Upper lobe of left lung (tissue), 6 donors: Measurements from ENCODE around the gene KRTAP5-4. TPM values are rescaled to one million over a fixed set of nuclear protein-coding genes. Genes with fewer than 3 reads are reported as not detected.
"Not testable (repeated sequence)": the region's sequence is repeated elsewhere in the genome, so short reads cannot be mapped to it uniquely, and the experiment has no call there.

ENCODE experiments used
- ATAC-seq, 2 donors: fragments of 200-7000 bp; cut with Tn5 transposase; one replicate each; pipeline ENCODE4 v1.9.1; 2022; ENCODE audit warnings: mild to moderate bottlenecking in 2 of 2, moderate library complexity in 2 of 2; ENCODE audit not compliant: low FRiP score in 2 of 2
- DNase-seq, 2 donors: peaks; one replicate each; pipeline ENCODE4 v3.0.0-alpha.2; 2019 to 2020
- H3K27ac ChIP-seq, 4 donors: fragments of 200-600 bp; sonication (generic); one replicate each; pipeline ENCODE4 v1.5.1; 2016 to 2019
- H3K27me3 ChIP-seq, 4 donors: fragments of 200-600 bp; sonication (generic); one replicate each; pipeline ENCODE4 v1.5.1; 2017 to 2019
- H3K36me3 ChIP-seq, 4 donors: fragments of 200-600 bp; sonication (generic); one replicate each; pipeline ENCODE4 v1.5.1; 2016 to 2019
- H3K4me1 ChIP-seq, 4 donors: fragments of 200-600 bp; sonication (generic); one replicate each; pipeline ENCODE4 v1.5.1; 2018 to 2019
- H3K4me3 ChIP-seq, 4 donors: fragments of 200-600 bp; sonication (generic); one replicate each; pipeline ENCODE4 v1.5.1; 2017 to 2019; ENCODE audit warnings: mild to moderate bottlenecking in 2 of 4, moderate library complexity in 1 of 4
- H3K9me3 ChIP-seq, 4 donors: fragments of 200-600 bp; sonication (generic); one replicate each; pipeline ENCODE4 v1.5.1; 2018 to 2019
- CTCF ChIP-seq, 6 experiments: fragments of 450-650 bp in 4 of 6; fragments of 200-600 bp in 2 of 6; sonication (generic) in 2 of 6; IDR thresholded peaks; one replicate each; pipeline ENCODE4 v1.5.1; 2016 to 2019; ENCODE audit warnings: antibody characterized with exemption in 6 of 6
- EP300 ChIP-seq, 4 donors: sonication (generic); formaldehyde crosslinking; IDR thresholded peaks; one replicate each; pipeline ENCODE4 v1.5.1; 2017; ENCODE audit warnings: antibody characterized with exemption in 4 of 4, control low read depth in 2 of 4
- POLR2A ChIP-seq, 4 donors: fragments of 450-650 bp; IDR thresholded peaks; one replicate each; pipeline ENCODE4 v1.5.1; 2016 to 2017; ENCODE audit warnings: antibody characterized with exemption in 4 of 4, mild to moderate bottlenecking in 2 of 4
- POLR2AphosphoS5 ChIP-seq, 2 donors: sonication (generic); formaldehyde crosslinking; IDR thresholded peaks; one replicate each; pipeline ENCODE4 v1.5.1; 2017; ENCODE audit warnings: antibody characterized with exemption in 2 of 2
- WGBS, 2 donors: methylation state at CpG; one replicate each; pipeline ENCODE4 v1.1.5; 2017 to 2018; 5-methylcytosine and 5-hydroxymethylcytosine counted together
- total RNA-seq, 6 donors: library from RNA; depleted of rRNA in 4 of 6; stranded (reverse); fragments of >200 nt in 4 of 6; gene quantifications; one replicate each; pipeline versions ENCODE4 v1.1.0 to v1.2.1, GENCODE V29; 2016 to 2021
- donor health status: DM: no; HTN: no; CAD: no; lungs with moderate emphysema.
- donor health status: DM: no; HTN: yes; CAD: no; lungs with severe emphysema.

KRTAP5-4 gene
- total RNA-seq, 6 donors from 2014 or later: not detected

GRCh38 chr11:1589191-1589963, 32.6 kb downstream of the KRTAP5-4 start:
- Histone ChIP-seq H3K4me1 (peaks cover 3 to 12% (median 9%) of the 10 kb centered on the region in 4 donors), H3K27ac (peak overlapping the region in 1 of 4 donors; percentile 64)
- peak; percentile 51 to 76 for ATAC-seq
- H3K36me3 ChIP-seq, H3K9me3 ChIP-seq, DNase-seq, H3K4me3 ChIP-seq, H3K27me3 ChIP-seq: not testable (repeated sequence)
- TF ChIP-seq EP300 (IDR thresholded peaks at IDR 0.05) (peak in 2 of 4 donors; percentile 13 to 36), POLR2AphosphoS5 (IDR thresholded peaks at IDR 0.05) (peak; percentile 37 to 71)
- WGBS, 2 donors: 19 to 34% methylated on average over 7 to 8 of the region's 10 CpGs

- DNase-seq: no peak
- 82 to 84% methylated on average over 2 of the region's 2 CpGs for WGBS, 2 donors
- H3K27ac ChIP-seq: no peak overlapping the region
- no peak for TF ChIP-seq EP300 (IDR thresholded peaks at IDR 0.05)
- TF ChIP-seq POLR2A (IDR thresholded peaks at IDR 0.05): no peak
- no peak for TF ChIP-seq POLR2AphosphoS5 (IDR thresholded peaks at IDR 0.05)
- TF ChIP-seq CTCF (IDR thresholded peaks at IDR 0.05): no peak
- no peaks in the 10 kb centered on the region for H3K36me3 ChIP-seq
- peaks cover 3 to 12% (median 9%) of the 10 kb centered on the region in 4 donors for H3K4me1 ChIP-seq
- H3K9me3 ChIP-seq: no peaks in the 10 kb centered on the region
- no peaks in the 10 kb centered on the region for H3K27me3 ChIP-seq
- ATAC-seq: no peak
- no peak overlapping the region for H3K4me3 ChIP-seq
Observed at GRCh38 chr11:1586699-1587098, 35.2 kb downstream of the KRTAP5-4 start.

- H3K4me1 ChIP-seq: peaks cover 3 to 11% (median 8%) of the 10 kb centered on the region in 4 donors
- 54 to 67% methylated on average over 5 to 6 of the region's 9 CpGs for WGBS, 2 donors
- not testable (repeated sequence) for H3K27ac ChIP-seq, H3K36me3 ChIP-seq, H3K4me3 ChIP-seq, H3K9me3 ChIP-seq, H3K27me3 ChIP-seq, ATAC-seq
- peak in 1 of 2 donors; percentile 47 for DNase-seq
Observed at GRCh38 chr11:1584661-1585370, 37.1 kb downstream of the KRTAP5-4 start, which contains the start of gene KRTAP5-1. Gene KRTAP5-1, minus strand, starts transcription at chr11:1585283. Its CDS starts 34 bp downstream, at chr11:1585249.

GRCh38 chr11:1582909-1583308, 39.0 kb downstream of the KRTAP5-4 start:
- not testable (repeated sequence) for DNase-seq, H3K4me1 ChIP-seq, H3K9me3 ChIP-seq, H3K27ac ChIP-seq, H3K27me3 ChIP-seq, ATAC-seq, H3K36me3 ChIP-seq, H3K4me3 ChIP-seq
- 65 to 70% methylated on average over 2 of the region's 2 CpGs for WGBS, 2 donors

- no peaks in the 10 kb centered on the region for H3K36me3 ChIP-seq
- no peaks in the 10 kb centered on the region for H3K4me1 ChIP-seq
- ATAC-seq (peak in 1 of 2 donors; percentile 19), DNase-seq (no peak)
- TF ChIP-seq EP300 (IDR thresholded peaks at IDR 0.05) (no peak), POLR2AphosphoS5 (IDR thresholded peaks at IDR 0.05) (no peak), CTCF (IDR thresholded peaks at IDR 0.05) (no peak), POLR2A (IDR thresholded peaks at IDR 0.05) (no peak)
- H3K27me3 ChIP-seq: no peaks in the 10 kb centered on the region
- WGBS, 2 donors: 80 to 85% methylated on average over 5 to 9 of the region's 9 CpGs
- H3K27ac ChIP-seq: no peak overlapping the region
- peaks cover 0 to 8% (median 6%) of the 10 kb centered on the region in 4 donors for H3K9me3 ChIP-seq
- no peak overlapping the region for H3K4me3 ChIP-seq
Observed at GRCh38 chr11:1581976-1582375, 40.0 kb downstream of the KRTAP5-4 start.

GRCh38 chr11:1576825-1577224, 45.1 kb downstream of the KRTAP5-4 start:
- WGBS, 2 donors: 79 to 80% methylated on average over 6 of the region's 6 CpGs
- H3K4me3 ChIP-seq: no peak overlapping the region
- H3K36me3 ChIP-seq: no peaks in the 10 kb centered on the region
- H3K9me3 ChIP-seq: peaks cover 0 to 8% (median 6%) of the 10 kb centered on the region in 4 donors
- peaks cover 0 to 12% (median 2%) of the 10 kb centered on the region in 4 donors for H3K27me3 ChIP-seq
- ATAC-seq (no peak), DNase-seq (no peak)
- H3K4me1 ChIP-seq: peaks cover 21 to 26% (median 22%) of the 10 kb centered on the region in 4 donors
- TF ChIP-seq CTCF (IDR thresholded peaks at IDR 0.05) (no peak), POLR2AphosphoS5 (IDR thresholded peaks at IDR 0.05) (no peak), EP300 (IDR thresholded peaks at IDR 0.05) (no peak), POLR2A (IDR thresholded peaks at IDR 0.05) (no peak)
- no peak overlapping the region for H3K27ac ChIP-seq

- 84 to 89% methylated on average over 16 of the region's 16 CpGs for WGBS, 2 donors
- Histone ChIP-seq H3K27me3 (peaks cover 0 to 20% (median 6%) of the 10 kb centered on the region in 4 donors), H3K4me1 (peaks cover 29 to 34% (median 29%) of the 10 kb centered on the region in 4 donors)
- DNase-seq: peak in 1 of 2 donors; percentile 9
- H3K9me3 ChIP-seq, H3K27ac ChIP-seq, H3K4me3 ChIP-seq, ATAC-seq, H3K36me3 ChIP-seq: not testable (repeated sequence)
Observed at GRCh38 chr11:1575756-1576155, 46.2 kb downstream of the KRTAP5-4 start.
